Liver (tissue), 3 donors: ENCODE results near the gene CTDSPL2.

Source experiments
- EGR1 ChIP-seq, 2 donors: IDR thresholded peaks; 2 replicates each; pipeline ENCODE4 v1.6.1; 2016 to 2018; ENCODE audit warnings: antibody characterized with exemption in 2 of 2, low read depth in 2 of 2
- GABPA ChIP-seq, 2 donors: IDR thresholded peaks in 1 of 2; conservative IDR thresholded peaks in 1 of 2; 2 replicates each; pipeline ENCODE4 v1.6.1; 2016; ENCODE audit warnings: antibody characterized with exemption in 2 of 2, mild to moderate bottlenecking in 1 of 2, moderate library complexity in 1 of 2
- RAD21 ChIP-seq, 2 donors: IDR thresholded peaks; 2 replicates each; pipeline ENCODE4 v1.6.1; 2016; ENCODE audit warnings: antibody characterized with exemption in 2 of 2, mild to moderate bottlenecking in 2 of 2
- SP1 ChIP-seq: IDR thresholded peaks from 2 replicates; pipeline ENCODE4 v1.6.1; 2018; ENCODE audit warnings: antibody characterized with exemption, mild to moderate bottlenecking
- TAF1 ChIP-seq: conservative IDR thresholded peaks from 2 replicates; pipeline ENCODE4 v1.6.1; 2016; ENCODE audit warnings: antibody characterized with exemption, mild to moderate bottlenecking
- TF ChIP-seq, protein P1 (sequence below): fragments of 150-350 bp; IDR thresholded peaks from 2 replicates; pipeline ENCODE4 v1.5.1; 2017; ENCODE audit warnings: improper control_type of control experiment, low read depth, low read length; ENCODE audit not compliant: missing input control
- TF ChIP-seq, protein P2 (sequence below): IDR thresholded peaks from 2 replicates; pipeline ENCODE4 v1.6.1; 2016; ENCODE audit warnings: antibody characterized with exemption
- TF ChIP-seq, protein P3 (sequence below): IDR thresholded peaks from 2 replicates; pipeline ENCODE4 v1.6.1; 2016; ENCODE audit warnings: antibody characterized with exemption
- TF ChIP-seq, protein P4 (sequence below): IDR thresholded peaks from 2 replicates; pipeline ENCODE4 v1.6.1; 2016; ENCODE audit warnings: antibody characterized with exemption, mild to moderate bottlenecking
- donor health status: healthy.
- donor health status: healthy.

DNA sequence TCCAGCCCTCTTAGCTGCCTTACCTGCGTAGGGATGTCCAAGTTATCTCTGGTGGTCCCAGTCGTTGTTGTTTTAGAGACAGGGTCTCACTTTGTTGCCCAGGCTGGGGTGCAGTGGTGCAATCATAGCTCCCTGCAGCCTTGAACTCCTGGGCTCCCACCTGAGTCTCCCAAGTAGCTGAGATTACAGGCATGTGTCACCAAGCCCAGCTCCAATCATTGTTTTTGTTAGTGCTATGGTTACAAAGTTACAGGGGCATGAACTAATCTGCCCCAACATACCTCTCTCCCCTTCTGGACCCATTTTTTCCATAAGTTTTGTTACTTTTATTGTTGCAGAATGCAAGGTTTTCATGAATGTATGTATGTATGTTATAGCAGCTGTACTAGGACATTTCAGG is 54.7 kb downstream of the CTDSPL2 start:
- TF ChIP-seq, protein P1, sequence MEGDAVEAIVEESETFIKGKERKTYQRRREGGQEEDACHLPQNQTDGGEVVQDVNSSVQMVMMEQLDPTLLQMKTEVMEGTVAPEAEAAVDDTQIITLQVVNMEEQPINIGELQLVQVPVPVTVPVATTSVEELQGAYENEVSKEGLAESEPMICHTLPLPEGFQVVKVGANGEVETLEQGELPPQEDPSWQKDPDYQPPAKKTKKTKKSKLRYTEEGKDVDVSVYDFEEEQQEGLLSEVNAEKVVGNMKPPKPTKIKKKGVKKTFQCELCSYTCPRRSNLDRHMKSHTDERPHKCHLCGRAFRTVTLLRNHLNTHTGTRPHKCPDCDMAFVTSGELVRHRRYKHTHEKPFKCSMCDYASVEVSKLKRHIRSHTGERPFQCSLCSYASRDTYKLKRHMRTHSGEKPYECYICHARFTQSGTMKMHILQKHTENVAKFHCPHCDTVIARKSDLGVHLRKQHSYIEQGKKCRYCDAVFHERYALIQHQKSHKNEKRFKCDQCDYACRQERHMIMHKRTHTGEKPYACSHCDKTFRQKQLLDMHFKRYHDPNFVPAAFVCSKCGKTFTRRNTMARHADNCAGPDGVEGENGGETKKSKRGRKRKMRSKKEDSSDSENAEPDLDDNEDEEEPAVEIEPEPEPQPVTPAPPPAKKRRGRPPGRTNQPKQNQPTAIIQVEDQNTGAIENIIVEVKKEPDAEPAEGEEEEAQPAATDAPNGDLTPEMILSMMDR: no peak
- TF ChIP-seq GABPA (IDR thresholded peaks at IDR 0.05 in 1 of 2, conservative IDR thresholded peaks at IDR 0.05 in 1 of 2) (no peak), SP1 (no peak), RAD21 (IDR thresholded peaks at IDR 0.05) (no peak), EGR1 (IDR thresholded peaks at IDR 0.05; ENCODE audit: low read depth in 2 of 2) (no peak), TAF1 (no peak)
- TF ChIP-seq, protein P2, sequence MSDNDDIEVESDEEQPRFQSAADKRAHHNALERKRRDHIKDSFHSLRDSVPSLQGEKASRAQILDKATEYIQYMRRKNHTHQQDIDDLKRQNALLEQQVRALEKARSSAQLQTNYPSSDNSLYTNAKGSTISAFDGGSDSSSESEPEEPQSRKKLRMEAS: no peak
- TF ChIP-seq, protein P3, sequence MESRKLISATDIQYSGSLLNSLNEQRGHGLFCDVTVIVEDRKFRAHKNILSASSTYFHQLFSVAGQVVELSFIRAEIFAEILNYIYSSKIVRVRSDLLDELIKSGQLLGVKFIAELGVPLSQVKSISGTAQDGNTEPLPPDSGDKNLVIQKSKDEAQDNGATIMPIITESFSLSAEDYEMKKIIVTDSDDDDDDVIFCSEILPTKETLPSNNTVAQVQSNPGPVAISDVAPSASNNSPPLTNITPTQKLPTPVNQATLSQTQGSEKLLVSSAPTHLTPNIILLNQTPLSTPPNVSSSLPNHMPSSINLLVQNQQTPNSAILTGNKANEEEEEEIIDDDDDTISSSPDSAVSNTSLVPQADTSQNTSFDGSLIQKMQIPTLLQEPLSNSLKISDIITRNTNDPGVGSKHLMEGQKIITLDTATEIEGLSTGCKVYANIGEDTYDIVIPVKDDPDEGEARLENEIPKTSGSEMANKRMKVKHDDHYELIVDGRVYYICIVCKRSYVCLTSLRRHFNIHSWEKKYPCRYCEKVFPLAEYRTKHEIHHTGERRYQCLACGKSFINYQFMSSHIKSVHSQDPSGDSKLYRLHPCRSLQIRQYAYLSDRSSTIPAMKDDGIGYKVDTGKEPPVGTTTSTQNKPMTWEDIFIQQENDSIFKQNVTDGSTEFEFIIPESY: no peak
- TF ChIP-seq, protein P4, sequence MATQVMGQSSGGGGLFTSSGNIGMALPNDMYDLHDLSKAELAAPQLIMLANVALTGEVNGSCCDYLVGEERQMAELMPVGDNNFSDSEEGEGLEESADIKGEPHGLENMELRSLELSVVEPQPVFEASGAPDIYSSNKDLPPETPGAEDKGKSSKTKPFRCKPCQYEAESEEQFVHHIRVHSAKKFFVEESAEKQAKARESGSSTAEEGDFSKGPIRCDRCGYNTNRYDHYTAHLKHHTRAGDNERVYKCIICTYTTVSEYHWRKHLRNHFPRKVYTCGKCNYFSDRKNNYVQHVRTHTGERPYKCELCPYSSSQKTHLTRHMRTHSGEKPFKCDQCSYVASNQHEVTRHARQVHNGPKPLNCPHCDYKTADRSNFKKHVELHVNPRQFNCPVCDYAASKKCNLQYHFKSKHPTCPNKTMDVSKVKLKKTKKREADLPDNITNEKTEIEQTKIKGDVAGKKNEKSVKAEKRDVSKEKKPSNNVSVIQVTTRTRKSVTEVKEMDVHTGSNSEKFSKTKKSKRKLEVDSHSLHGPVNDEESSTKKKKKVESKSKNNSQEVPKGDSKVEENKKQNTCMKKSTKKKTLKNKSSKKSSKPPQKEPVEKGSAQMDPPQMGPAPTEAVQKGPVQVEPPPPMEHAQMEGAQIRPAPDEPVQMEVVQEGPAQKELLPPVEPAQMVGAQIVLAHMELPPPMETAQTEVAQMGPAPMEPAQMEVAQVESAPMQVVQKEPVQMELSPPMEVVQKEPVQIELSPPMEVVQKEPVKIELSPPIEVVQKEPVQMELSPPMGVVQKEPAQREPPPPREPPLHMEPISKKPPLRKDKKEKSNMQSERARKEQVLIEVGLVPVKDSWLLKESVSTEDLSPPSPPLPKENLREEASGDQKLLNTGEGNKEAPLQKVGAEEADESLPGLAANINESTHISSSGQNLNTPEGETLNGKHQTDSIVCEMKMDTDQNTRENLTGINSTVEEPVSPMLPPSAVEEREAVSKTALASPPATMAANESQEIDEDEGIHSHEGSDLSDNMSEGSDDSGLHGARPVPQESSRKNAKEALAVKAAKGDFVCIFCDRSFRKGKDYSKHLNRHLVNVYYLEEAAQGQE: no peak
